Pancreas (tissue), 10 donors: Measurements from ENCODE around the gene RIPOR2. TPM values are rescaled to one million over a fixed set of nuclear protein-coding genes. Genes with fewer than 3 reads are reported as not detected.

Experiments used
- ATAC-seq, 4 donors: fragments of 200-7000 bp; cut with Tn5 transposase; one replicate each; pipeline versions ENCODE4 v1.8.0 to v1.9.1; 2020; ENCODE audit warnings: mild to moderate bottlenecking in 4 of 4, moderate library complexity in 4 of 4
- DNase-seq, 6 donors: peaks; one replicate each; pipeline ENCODE4 v3.0.0-alpha.2; 2020
- FAIRE-seq: peaks from 2 replicates; lab custom pipeline; 2012; peaks lifted over from hg19 to GRCh38; lab: Jason Lieb, UNC
- H3K27ac ChIP-seq, 4 donors: fragments of 200-600 bp; sonication (generic); 1 replicate in 3 of 4; 2 replicates in 1 of 4; pipeline versions ENCODE4 v1.5.0 to v1.8.0; 2020
- H3K27me3 ChIP-seq, 4 donors: fragments of 200-600 bp; one replicate each; pipeline ENCODE4 v1.8.0; 2021
- H3K36me3 ChIP-seq, 3 donors: fragments of 200-600 bp; sonication (generic) in 1 of 3; one replicate each; pipeline versions ENCODE4 v1.5.0 to v1.8.0; 2020 to 2021
- H3K4me1 ChIP-seq, 3 donors: fragments of 200-600 bp; one replicate each; pipeline ENCODE4 v1.8.0; 2021
- H3K4me3 ChIP-seq, 4 donors: fragments of 200-600 bp; sonication (generic) in 2 of 4; one replicate each; pipeline versions ENCODE4 v1.5.0 to v1.8.0; 2020 to 2021
- H3K9me3 ChIP-seq, 4 donors: fragments of 200-600 bp; one replicate each; pipeline ENCODE4 v1.8.0; 2021
- WGBS, 2 donors: extraction: QIAGEN DNeasy Blood & Tissue Kit; methylation state at CpG; one replicate each; pipeline ENCODE4 v1.1.7; 2013; 5-methylcytosine and 5-hydroxymethylcytosine counted together
- intact Hi-C, 3 donors: fragments of 100-400 bp; cut with DNase I; formaldehyde crosslinking; loops; one replicate each; pipeline versions ENCODE4 v1.11.1 to v1.14.2; 2022
- polyA plus RNA-seq, 2 donors: library from polyadenylated mRNA; stranded (reverse); fragments of 200-250 nt; gene quantifications; one replicate each; pipeline ENCODE4 v1.2.3, GENCODE V29; 2013
- total RNA-seq, 6 donors: library from RNA; stranded (reverse); fragmentation: NEBNext Ultra II Directional in 4 of 6; extraction: Animal tissue kit (Norgen Biotek cat#: 25700) in 4 of 6; gene quantifications; one replicate each; pipeline versions ENCODE4 v1.2.1 to v1.2.4, GENCODE V29; 2021 to 2023
- TF ChIP-seq, protein P1 (sequence below), 4 donors: fragments of 200-600 bp; sonication (generic) in 3 of 4; IDR thresholded peaks; one replicate each; pipeline versions ENCODE4 v1.5.0 to v1.8.0; 2021; ENCODE audit warnings: antibody characterized with exemption in 4 of 4
- donor health status: healthy with polysubstance abuse.
- donor health status: DM: no; HTN: no; CAD: no; lungs with moderate emphysema.
- donor health status: DM: no; HTN: no; CAD: no.
- donor health status: control.
- donor health status: control.
- donor health status: Bipolar disorder and iron deficiency.
- donor health status: DM: yes; HTN: yes; CAD: no.
- donor health status: DM: no; HTN: no; CAD: no.
- donor health status: DM: no; HTN: no; CAD: no.
- donor health status: DM: yes; HTN: yes; CAD: no.

The RIPOR2 gene
- total and polyA plus RNA-seq, 8 donors: 0.28 to 3.7 (median 1.00) TPM

DNA sequence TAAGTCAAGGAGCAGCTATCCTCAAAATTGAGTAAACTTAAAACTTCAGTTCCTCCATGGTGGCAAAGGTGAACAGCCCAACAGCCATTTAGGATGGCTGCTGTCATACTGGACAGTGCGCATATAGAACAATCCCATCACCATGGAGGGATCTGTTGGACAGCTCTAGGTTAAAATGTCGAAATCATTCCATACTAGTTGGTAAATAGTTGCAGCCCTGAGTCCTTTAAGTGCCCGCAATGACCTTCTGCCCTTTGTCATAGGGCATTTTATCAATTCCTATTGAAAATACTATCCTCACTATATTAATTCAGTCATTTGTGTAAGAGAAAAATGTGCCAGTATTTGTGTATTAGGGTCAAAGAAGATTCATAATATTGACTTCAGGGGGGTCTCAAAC lies 128.2 kb downstream of the RIPOR2 start:
- no peaks in the 10 kb centered on the region for H3K36me3 ChIP-seq
- H3K27me3 ChIP-seq: no peaks in the 10 kb centered on the region
- ATAC-seq (no peak), FAIRE-seq (no peak), DNase-seq (no peak)
- no peaks in the 10 kb centered on the region for H3K9me3 ChIP-seq
- H3K27ac ChIP-seq: no peak overlapping the region
- peaks cover 0 to 9% (median 7%) of the 10 kb centered on the region in 3 donors for H3K4me1 ChIP-seq
- 97 to 99% methylated on average over 3 of the region's 3 CpGs for WGBS, 2 donors
- H3K4me3 ChIP-seq: no peak overlapping the region
- intact Hi-C loops: no loop called here
- TF ChIP-seq, protein P1, sequence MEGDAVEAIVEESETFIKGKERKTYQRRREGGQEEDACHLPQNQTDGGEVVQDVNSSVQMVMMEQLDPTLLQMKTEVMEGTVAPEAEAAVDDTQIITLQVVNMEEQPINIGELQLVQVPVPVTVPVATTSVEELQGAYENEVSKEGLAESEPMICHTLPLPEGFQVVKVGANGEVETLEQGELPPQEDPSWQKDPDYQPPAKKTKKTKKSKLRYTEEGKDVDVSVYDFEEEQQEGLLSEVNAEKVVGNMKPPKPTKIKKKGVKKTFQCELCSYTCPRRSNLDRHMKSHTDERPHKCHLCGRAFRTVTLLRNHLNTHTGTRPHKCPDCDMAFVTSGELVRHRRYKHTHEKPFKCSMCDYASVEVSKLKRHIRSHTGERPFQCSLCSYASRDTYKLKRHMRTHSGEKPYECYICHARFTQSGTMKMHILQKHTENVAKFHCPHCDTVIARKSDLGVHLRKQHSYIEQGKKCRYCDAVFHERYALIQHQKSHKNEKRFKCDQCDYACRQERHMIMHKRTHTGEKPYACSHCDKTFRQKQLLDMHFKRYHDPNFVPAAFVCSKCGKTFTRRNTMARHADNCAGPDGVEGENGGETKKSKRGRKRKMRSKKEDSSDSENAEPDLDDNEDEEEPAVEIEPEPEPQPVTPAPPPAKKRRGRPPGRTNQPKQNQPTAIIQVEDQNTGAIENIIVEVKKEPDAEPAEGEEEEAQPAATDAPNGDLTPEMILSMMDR (IDR thresholded peaks at IDR 0.05): no peak

DNA sequence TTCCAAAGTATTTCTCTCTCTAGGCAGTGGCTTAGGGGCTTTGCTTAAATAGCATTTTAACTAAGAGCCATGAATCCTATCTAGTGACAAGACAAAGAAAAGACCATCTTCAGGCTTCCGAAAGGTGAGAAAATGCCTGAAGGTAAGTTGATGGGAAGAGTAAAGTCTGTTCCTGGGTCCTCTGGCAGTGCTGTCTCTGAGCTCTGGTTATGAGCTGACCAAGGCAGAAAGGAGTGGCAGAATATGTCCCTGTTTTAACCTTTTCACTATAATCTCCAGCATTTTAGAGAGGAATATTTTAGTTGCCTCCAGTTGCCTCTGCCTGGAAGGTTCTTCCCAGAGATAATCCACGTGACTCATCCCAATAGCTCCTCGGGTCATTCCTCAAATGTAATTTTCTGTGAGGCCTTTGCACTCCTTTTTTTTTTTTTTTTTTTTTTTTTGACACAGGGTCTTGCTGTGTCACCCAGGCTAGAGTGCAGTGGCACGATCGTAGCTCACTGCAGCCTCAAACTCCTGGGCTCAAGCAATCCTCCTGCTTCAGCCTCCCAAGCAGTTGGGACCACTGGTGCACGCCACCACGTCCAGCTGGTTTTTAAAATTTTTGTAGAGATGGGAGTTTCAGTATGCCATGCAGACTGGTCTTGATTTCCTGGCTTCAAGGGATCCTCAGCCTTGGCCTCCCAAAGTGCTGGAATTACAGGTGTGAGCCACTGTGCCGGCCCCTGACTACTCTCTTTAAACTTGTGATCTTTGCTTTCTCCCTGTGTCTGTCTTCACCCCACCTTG lies 133.3 kb downstream of the RIPOR2 start:
- TF ChIP-seq, protein P1 (IDR thresholded peaks at IDR 0.05): no peak
- Histone ChIP-seq H3K9me3 (no peaks in the 10 kb centered on the region), H3K36me3 (no peaks in the 10 kb centered on the region), H3K27ac (peak overlapping the region in 1 of 4 donors; percentile 2), H3K27me3 (no peaks in the 10 kb centered on the region), H3K4me3 (no peak overlapping the region), H3K4me1 (peaks cover 0 to 15% (median 9%) of the 10 kb centered on the region in 3 donors)
- FAIRE-seq (no peak), DNase-seq (no peak), ATAC-seq (peak in 1 of 4 donors; percentile 8)
- 91 to 95% methylated on average over 8 of the region's 8 CpGs for WGBS, 2 donors
- intact Hi-C loops: no loop called here

GRCh38 chr6:24799541-24799915 lies 136.2 kb downstream of the RIPOR2 start:
- no peaks in the 10 kb centered on the region for H3K27me3 ChIP-seq
- no peak overlapping the region for H3K27ac ChIP-seq
- TF ChIP-seq, protein P1 (IDR thresholded peaks at IDR 0.05): no peak
- intact Hi-C loops: no loop called here
- DNase-seq (no peak), ATAC-seq (no peak), FAIRE-seq (no peak)
- no peak overlapping the region for H3K4me3 ChIP-seq
- H3K36me3 ChIP-seq: no peaks in the 10 kb centered on the region
- H3K9me3 ChIP-seq: no peaks in the 10 kb centered on the region
- WGBS, 2 donors: 50 to 51% methylated on average over 1 of the region's 1 CpG
- peaks cover 0 to 20% (median 13%) of the 10 kb centered on the region in 3 donors for H3K4me1 ChIP-seq

DNA sequence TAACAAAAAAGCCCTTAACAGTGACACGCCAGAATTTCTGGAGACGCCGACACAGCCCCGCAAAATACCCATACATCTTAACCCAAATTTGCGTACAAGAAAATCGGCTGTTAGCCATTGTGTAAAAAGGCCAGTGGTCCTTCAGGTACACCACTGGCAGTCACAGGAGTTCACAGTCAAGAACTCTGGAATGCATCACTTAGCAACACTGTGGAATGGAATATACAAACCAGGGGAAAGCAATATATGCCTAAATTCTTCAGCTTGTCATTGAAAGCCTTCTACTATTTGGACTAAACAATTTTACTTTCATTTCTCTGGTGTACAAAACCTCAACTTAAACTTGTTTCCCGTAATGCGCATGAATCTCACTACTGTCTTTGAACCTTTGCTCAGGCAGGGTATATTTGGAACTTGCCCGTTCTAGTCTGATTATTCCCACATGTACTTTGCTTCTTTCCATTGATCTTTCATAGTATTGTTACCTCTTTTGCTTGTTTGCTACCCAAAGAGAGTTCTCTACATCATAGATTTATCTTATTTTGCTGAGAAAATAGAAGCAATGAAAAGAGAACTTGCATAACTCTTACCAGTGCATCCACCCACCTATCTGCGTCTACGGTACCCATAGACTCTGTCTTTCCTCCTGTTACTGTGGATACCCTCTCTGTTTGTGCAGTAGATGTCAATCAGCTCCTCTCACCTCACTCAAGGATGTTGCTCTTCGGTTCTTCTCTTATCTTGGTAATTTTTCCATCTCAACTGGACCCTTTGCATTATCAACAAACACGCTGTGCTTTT lies 136.8 kb downstream of the RIPOR2 start, which contains the start of gene ARMH2:
TSS of gene ARMH2 (minus strand) at position 178 of the 801 bp plus-strand sequence. CDS start at position 118, 60 bp downstream.
- DNase-seq (no peak), FAIRE-seq (no peak), ATAC-seq (peak in 1 of 4 donors; percentile 19)
- Histone ChIP-seq H3K4me1 (peaks cover 0 to 20% (median 13%) of the 10 kb centered on the region in 3 donors), H3K4me3 (peak within 1 kb of the TSS in 2 of 4 donors; percentile 12 to 22), H3K9me3 (no peaks in the 10 kb centered on the region), H3K36me3 (no peaks in the 10 kb centered on the region), H3K27me3 (no peaks in the 10 kb centered on the region), H3K27ac (peak within 1 kb of the TSS; percentile 23 to 86 (median 64))
- 64 to 68% methylated on average over 13 of the region's 13 CpGs for WGBS, 2 donors
- intact Hi-C loops: no loop called here
- TF ChIP-seq, protein P1 (IDR thresholded peaks at IDR 0.05): no peak
